ENCODE data around the gene GDPD1. TPM values are rescaled to one million over a fixed set of nuclear protein-coding genes. Genes with fewer than 3 reads are reported as not detected.

GDPD1 gene
- total and polyA plus RNA-seq, 9 of the 15 experiments (the other 6 are each of a cell fraction or from before 2014, with no cell fraction given), result 5.7 to 15.2 (median 9.3) TPM

DNA sequence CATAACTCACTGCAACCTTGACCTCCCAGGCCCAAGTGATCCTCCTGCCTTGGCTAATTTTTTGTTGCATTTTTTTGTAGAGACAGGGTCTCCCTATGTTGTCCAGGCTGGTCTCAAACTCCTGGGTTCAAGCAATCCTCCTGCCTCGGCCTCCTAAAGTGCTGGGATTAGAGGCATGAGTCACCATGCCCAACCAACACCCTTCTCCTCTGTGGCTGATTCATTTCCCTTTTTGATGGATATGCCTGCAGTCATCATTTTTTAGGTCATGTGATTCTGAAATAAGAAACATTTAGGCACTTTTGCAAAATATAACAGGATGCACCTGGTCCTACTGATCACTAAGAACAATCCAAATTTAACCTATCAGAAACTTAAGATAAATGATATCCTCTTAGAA lies 67.1 kb downstream of the GDPD1 start (continued):
- no peak for TF ChIP-seq DDX20 (tag; IDR thresholded peaks at IDR 0.05; ENCODE audit: low read depth)
- no peak for TF ChIP-seq BHLHE40 (IDR thresholded peaks at IDR 0.05; ENCODE audit: low read length)
- TF ChIP-seq HDAC2 (IDR thresholded peaks at IDR 0.05), result peak; percentile 77
- 0 out of 2 replicates have a peak, but pooled peaks have one; percentile 9 for TF ChIP-seq EHMT2 (IDR thresholded peaks at IDR 0.05)
- TF ChIP-seq SMARCA5 (IDR thresholded peaks at IDR 0.05), result peak; percentile 59; the same call in 1 of the 2 replicates
- no peak for TF ChIP-seq NCOR1 (IDR thresholded peaks at IDR 0.05)
- TF ChIP-seq U2AF1 (optimal IDR thresholded peaks at IDR 0.05; ENCODE audit: low read depth, low read length), result no peak
- TF ChIP-seq SMARCA4 (IDR thresholded peaks at IDR 0.05), result peak; percentile 68
- TF ChIP-seq HCFC1 (IDR thresholded peaks at IDR 0.05; ENCODE audit: low read depth, low read length), result no peak
- TF ChIP-seq KLF6 (CRISPR knock-in tag; IDR thresholded peaks at IDR 0.05; ENCODE audit: borderline replicate concordance), result no peak
- peak; percentile 84 for TF ChIP-seq ZNF316 (IDR thresholded peaks at IDR 0.05)
- TF ChIP-seq, protein P1, sequence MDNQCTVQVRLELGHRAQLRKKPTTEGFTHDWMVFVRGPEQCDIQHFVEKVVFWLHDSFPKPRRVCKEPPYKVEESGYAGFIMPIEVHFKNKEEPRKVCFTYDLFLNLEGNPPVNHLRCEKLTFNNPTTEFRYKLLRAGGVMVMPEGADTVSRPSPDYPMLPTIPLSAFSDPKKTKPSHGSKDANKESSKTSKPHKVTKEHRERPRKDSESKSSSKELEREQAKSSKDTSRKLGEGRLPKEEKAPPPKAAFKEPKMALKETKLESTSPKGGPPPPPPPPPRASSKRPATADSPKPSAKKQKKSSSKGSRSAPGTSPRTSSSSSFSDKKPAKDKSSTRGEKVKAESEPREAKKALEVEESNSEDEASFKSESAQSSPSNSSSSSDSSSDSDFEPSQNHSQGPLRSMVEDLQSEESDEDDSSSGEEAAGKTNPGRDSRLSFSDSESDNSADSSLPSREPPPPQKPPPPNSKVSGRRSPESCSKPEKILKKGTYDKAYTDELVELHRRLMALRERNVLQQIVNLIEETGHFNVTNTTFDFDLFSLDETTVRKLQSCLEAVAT (IDR thresholded peaks at IDR 0.05), result no peak
- TF ChIP-seq, protein P2, sequence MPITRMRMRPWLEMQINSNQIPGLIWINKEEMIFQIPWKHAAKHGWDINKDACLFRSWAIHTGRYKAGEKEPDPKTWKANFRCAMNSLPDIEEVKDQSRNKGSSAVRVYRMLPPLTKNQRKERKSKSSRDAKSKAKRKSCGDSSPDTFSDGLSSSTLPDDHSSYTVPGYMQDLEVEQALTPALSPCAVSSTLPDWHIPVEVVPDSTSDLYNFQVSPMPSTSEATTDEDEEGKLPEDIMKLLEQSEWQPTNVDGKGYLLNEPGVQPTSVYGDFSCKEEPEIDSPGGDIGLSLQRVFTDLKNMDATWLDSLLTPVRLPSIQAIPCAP (CRISPR knock-in tag; IDR thresholded peaks at IDR 0.05; ENCODE audit: borderline replicate concordance), result no peak
- TF ChIP-seq ZNF717 (CRISPR knock-in tag; IDR thresholded peaks at IDR 0.05), result no peak
- no peak for TF ChIP-seq HNRNPUL1 (IDR thresholded peaks at IDR 0.05; ENCODE audit: low read length)
- TF ChIP-seq ZNF584 (CRISPR knock-in tag; IDR thresholded peaks at IDR 0.05; ENCODE audit: low read depth), result no peak
- no peak for TF ChIP-seq HNRNPL (IDR thresholded peaks at IDR 0.05; ENCODE audit: low read depth, low read length)
- no peak for TF ChIP-seq POLR2G (IDR thresholded peaks at IDR 0.05; ENCODE audit: low read depth, low read length)
- no peak for TF ChIP-seq DNMT1 (IDR thresholded peaks at IDR 0.05)
- no peak for TF ChIP-seq MTA3 (IDR thresholded peaks at IDR 0.05; ENCODE audit: borderline replicate concordance)
- TF ChIP-seq CBFA2T3 (IDR thresholded peaks at IDR 0.05), result 0 out of 2 replicates have a peak, but pooled peaks have one; percentile 4
- TF ChIP-seq, protein P3, sequence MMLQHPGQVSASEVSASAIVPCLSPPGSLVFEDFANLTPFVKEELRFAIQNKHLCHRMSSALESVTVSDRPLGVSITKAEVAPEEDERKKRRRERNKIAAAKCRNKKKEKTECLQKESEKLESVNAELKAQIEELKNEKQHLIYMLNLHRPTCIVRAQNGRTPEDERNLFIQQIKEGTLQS (IDR thresholded peaks at IDR 0.05), result peak; percentile 86
- TF ChIP-seq, protein P3 (CRISPR knock-in tag; conservative IDR thresholded peaks at IDR 0.05), result no peak
- TF ChIP-seq STAT5A (IDR thresholded peaks at IDR 0.05; ENCODE audit: borderline replicate concordance, low read length), result no peak
- no peak for TF ChIP-seq TFAM (CRISPR knock-in tag; conservative IDR thresholded peaks at IDR 0.05)
- no peak for TF ChIP-seq ZC3H11A (IDR thresholded peaks at IDR 0.05; ENCODE audit: low read depth, low read length)

Measured in K562 (cell line).